ENCODE measurements around the gene UBE4A. TPM values are rescaled to one million over a fixed set of nuclear protein-coding genes. Genes with fewer than 3 reads are reported as not detected.
A peak's percentile ranks its signal among the peaks of the same experiment; 100 is the strongest.

The UBE4A gene
- total and polyA plus RNA-seq, 10 of the 15 experiments (the other 5 are each of a cell fraction or from before 2014, with no cell fraction given), result 6.2 to 39.6 (median 30.3) TPM

- TF ChIP-seq USF2 (IDR thresholded peaks at IDR 0.05; ENCODE audit: borderline replicate concordance, low read depth, low read length), result no peak
- TF ChIP-seq MAX (IDR thresholded peaks at IDR 0.05; ENCODE audit: low read depth, low read length), result peak; percentile 51
- no peak for TF ChIP-seq ZNF622 (IDR thresholded peaks at IDR 0.05)
- peak; percentile 37 to 55; a peak in 3 of 4 replicates for TF ChIP-seq IKZF2 (IDR thresholded peaks at IDR 0.05)
- TF ChIP-seq TCF12 (IDR thresholded peaks at IDR 0.05; ENCODE audit: low read depth, low read length), result 0 out of 2 replicates have a peak, but pooled peaks have one; percentile 23
- TF ChIP-seq ASH2L (IDR thresholded peaks at IDR 0.05; ENCODE audit: borderline replicate concordance, low read depth), result 0 out of 2 replicates have a peak, but pooled peaks have one; percentile 49
- peak; percentile 11 for TF ChIP-seq PBX3 (IDR thresholded peaks at IDR 0.05; ENCODE audit: insufficient replicate concordance, low read depth, low read length)
- TF ChIP-seq TCF7 (IDR thresholded peaks at IDR 0.05; ENCODE audit: borderline replicate concordance), result no peak
- TF ChIP-seq NKRF (conservative IDR thresholded peaks at IDR 0.05), result peak; percentile 90
- TF ChIP-seq ATF3 (IDR thresholded peaks at IDR 0.05; ENCODE audit: borderline replicate concordance, extremely low read depth, low read depth, low read length), result no peak
- TF ChIP-seq YY1 (IDR thresholded peaks at IDR 0.05; ENCODE audit: low read depth, low read length), result 0 out of 2 replicates have a peak, but pooled peaks have one; percentile 32
- no peak for TF ChIP-seq ZNF384 (IDR thresholded peaks at IDR 0.05; ENCODE audit: borderline replicate concordance, low read depth, low read length)
- TF ChIP-seq TARDBP (IDR thresholded peaks at IDR 0.05; ENCODE audit: borderline replicate concordance), result no peak
- TF ChIP-seq RELB (IDR thresholded peaks at IDR 0.05; ENCODE audit: low read depth), result peak; percentile 50; the same call in 1 of the 2 replicates
- no peak for TF ChIP-seq CBFB (IDR thresholded peaks at IDR 0.05; ENCODE audit: low read depth)
- 0 out of 2 replicates have a peak, but pooled peaks have one; percentile 26 for TF ChIP-seq GATAD2B (conservative IDR thresholded peaks at IDR 0.05; ENCODE audit: low read depth)
- no peak for TF ChIP-seq FOS (IDR thresholded peaks at IDR 0.05; ENCODE audit: borderline replicate concordance, extremely low read depth, insufficient read length)
- TF ChIP-seq PAX8 (IDR thresholded peaks at IDR 0.05), result no peak
- TF ChIP-seq PKNOX1 (IDR thresholded peaks at IDR 0.05), result peak; percentile 72
These were observed 79.0 kb downstream of the UBE4A start (continued) for GRCh38 chr11:118438314-118438931.
